Measurements from ENCODE around the gene PLLP.

Gene PLLP

GRCh38 chr16:57329718-57330327, 45.4 kb upstream of the PLLP start:
- no peak overlapping the region for H3K4me3 ChIP-seq (ENCODE audit: low read length, poor library complexity, severe bottlenecking)
- no peaks in the 10 kb centered on the region for H3K9me3 ChIP-seq (ENCODE audit: insufficient read depth, low read depth, low read length)
- H3K9me2 ChIP-seq (replicated peaks; ENCODE audit: low read depth, low read length): no peaks in the 10 kb centered on the region
- H3K79me2 ChIP-seq (ENCODE audit: insufficient read depth, low read length): no peaks in the 10 kb centered on the region
- no peaks in the 10 kb centered on the region for H3F3A ChIP-seq (ENCODE audit: low read depth)
- TF ChIP-seq, protein P1, sequence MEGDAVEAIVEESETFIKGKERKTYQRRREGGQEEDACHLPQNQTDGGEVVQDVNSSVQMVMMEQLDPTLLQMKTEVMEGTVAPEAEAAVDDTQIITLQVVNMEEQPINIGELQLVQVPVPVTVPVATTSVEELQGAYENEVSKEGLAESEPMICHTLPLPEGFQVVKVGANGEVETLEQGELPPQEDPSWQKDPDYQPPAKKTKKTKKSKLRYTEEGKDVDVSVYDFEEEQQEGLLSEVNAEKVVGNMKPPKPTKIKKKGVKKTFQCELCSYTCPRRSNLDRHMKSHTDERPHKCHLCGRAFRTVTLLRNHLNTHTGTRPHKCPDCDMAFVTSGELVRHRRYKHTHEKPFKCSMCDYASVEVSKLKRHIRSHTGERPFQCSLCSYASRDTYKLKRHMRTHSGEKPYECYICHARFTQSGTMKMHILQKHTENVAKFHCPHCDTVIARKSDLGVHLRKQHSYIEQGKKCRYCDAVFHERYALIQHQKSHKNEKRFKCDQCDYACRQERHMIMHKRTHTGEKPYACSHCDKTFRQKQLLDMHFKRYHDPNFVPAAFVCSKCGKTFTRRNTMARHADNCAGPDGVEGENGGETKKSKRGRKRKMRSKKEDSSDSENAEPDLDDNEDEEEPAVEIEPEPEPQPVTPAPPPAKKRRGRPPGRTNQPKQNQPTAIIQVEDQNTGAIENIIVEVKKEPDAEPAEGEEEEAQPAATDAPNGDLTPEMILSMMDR (conservative IDR thresholded peaks at IDR 0.05; ENCODE audit: low read length): no peak
- no peak for TF ChIP-seq EZH2phosphoT487 (IDR thresholded peaks at IDR 0.05; ENCODE audit: borderline replicate concordance)
- no peaks in the 10 kb centered on the region for H3K27me3 ChIP-seq (ENCODE audit: insufficient read depth, low read length, poor library complexity, severe bottlenecking)
- H2AFZ ChIP-seq (ENCODE audit: low read length): no peak overlapping the region
- H3K4me2 ChIP-seq (ENCODE audit: low read depth, low read length, poor library complexity, severe bottlenecking): no peak overlapping the region
- no peaks in the 10 kb centered on the region for H3K36me3 ChIP-seq (ENCODE audit: insufficient read depth, low read length)
- no peaks in the 10 kb centered on the region for H4K20me1 ChIP-seq (ENCODE audit: insufficient read depth, low read length, poor library complexity, severe bottlenecking)
- no peaks in the 10 kb centered on the region for H3K4me1 ChIP-seq (ENCODE audit: insufficient read depth, low read length, poor library complexity, severe bottlenecking)
- no peak overlapping the region for H3K9ac ChIP-seq (ENCODE audit: low read depth, low read length, poor library complexity, severe bottlenecking)

- no peaks in the 10 kb centered on the region for H3F3A ChIP-seq (ENCODE audit: low read depth)
- no peaks in the 10 kb centered on the region for H3K4me1 ChIP-seq (ENCODE audit: insufficient read depth, low read length, poor library complexity, severe bottlenecking)
- H3K9me2 ChIP-seq (replicated peaks; ENCODE audit: low read depth, low read length): no peaks in the 10 kb centered on the region
- no peaks in the 10 kb centered on the region for H4K20me1 ChIP-seq (ENCODE audit: insufficient read depth, low read length, poor library complexity, severe bottlenecking)
- H3K4me2 ChIP-seq (ENCODE audit: low read depth, low read length, poor library complexity, severe bottlenecking): no peak overlapping the region
- no peaks in the 10 kb centered on the region for H3K27me3 ChIP-seq (ENCODE audit: insufficient read depth, low read length, poor library complexity, severe bottlenecking)
- H3K9me3 ChIP-seq (ENCODE audit: insufficient read depth, low read depth, low read length): no peaks in the 10 kb centered on the region
- H2AFZ ChIP-seq (ENCODE audit: low read length): no peak overlapping the region
- H3K4me3 ChIP-seq (ENCODE audit: low read length, poor library complexity, severe bottlenecking): no peak overlapping the region
- H3K79me2 ChIP-seq (ENCODE audit: insufficient read depth, low read length): no peaks in the 10 kb centered on the region
- TF ChIP-seq, protein P1 (conservative IDR thresholded peaks at IDR 0.05; ENCODE audit: low read length): no peak
- TF ChIP-seq EZH2phosphoT487 (IDR thresholded peaks at IDR 0.05; ENCODE audit: borderline replicate concordance): no peak
- no peaks in the 10 kb centered on the region for H3K36me3 ChIP-seq (ENCODE audit: insufficient read depth, low read length)
- H3K9ac ChIP-seq (ENCODE audit: low read depth, low read length, poor library complexity, severe bottlenecking): no peak overlapping the region
These were observed 41.0 kb upstream of the PLLP start for GRCh38 chr16:57325458-57325857.

DNA sequence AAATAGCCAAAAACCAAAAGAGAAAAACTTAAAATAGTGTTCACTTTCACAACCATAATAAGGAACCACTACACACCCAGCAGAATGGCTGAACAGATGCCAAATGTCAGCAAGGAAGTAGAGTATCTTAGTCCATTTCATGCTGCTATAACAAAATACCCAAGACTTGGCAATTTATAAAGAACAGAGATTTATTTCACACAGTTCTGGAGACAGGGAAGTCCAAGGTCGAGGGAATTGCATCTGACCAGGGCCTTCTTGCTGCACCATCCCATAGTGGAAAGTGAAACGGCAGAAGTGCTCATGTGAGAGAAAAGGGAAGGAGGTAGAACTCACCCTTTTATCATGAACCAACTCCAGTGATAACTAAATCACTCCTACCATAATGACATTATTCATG, 40.3 kb upstream of the PLLP start:
- Histone ChIP-seq H2AFZ (ENCODE audit: low read length) (no peak overlapping the region), H3F3A (ENCODE audit: low read depth) (no peaks in the 10 kb centered on the region), H3K36me3 (ENCODE audit: insufficient read depth, low read length) (no peaks in the 10 kb centered on the region), H3K4me2 (ENCODE audit: low read depth, low read length, poor library complexity, severe bottlenecking) (no peak overlapping the region), H4K20me1 (ENCODE audit: insufficient read depth, low read length, poor library complexity, severe bottlenecking) (no peaks in the 10 kb centered on the region), H3K27me3 (ENCODE audit: insufficient read depth, low read length, poor library complexity, severe bottlenecking) (no peaks in the 10 kb centered on the region), H3K4me1 (ENCODE audit: insufficient read depth, low read length, poor library complexity, severe bottlenecking) (no peaks in the 10 kb centered on the region), H3K9me2 (replicated peaks; ENCODE audit: low read depth, low read length) (no peaks in the 10 kb centered on the region), H3K79me2 (ENCODE audit: insufficient read depth, low read length) (no peaks in the 10 kb centered on the region), H3K4me3 (ENCODE audit: low read length, poor library complexity, severe bottlenecking) (no peak overlapping the region), H3K9me3 (ENCODE audit: insufficient read depth, low read depth, low read length) (no peaks in the 10 kb centered on the region), H3K9ac (ENCODE audit: low read depth, low read length, poor library complexity, severe bottlenecking) (no peak overlapping the region)
- TF ChIP-seq EZH2phosphoT487 (IDR thresholded peaks at IDR 0.05; ENCODE audit: borderline replicate concordance): no peak
- TF ChIP-seq, protein P1 (conservative IDR thresholded peaks at IDR 0.05; ENCODE audit: low read length): no peak
